Gastrocnemius medialis (tissue), 4 donors: ENCODE data around the gene GALNT18.

Experiments used
- CTCF ChIP-seq, 5 experiments: fragments of 450-650 bp in 3 of 5; fragments of 200-600 bp in 2 of 5; sonication (generic) in 2 of 5; IDR thresholded peaks in 4 of 5; conservative IDR thresholded peaks in 1 of 5; 1 replicate in 4 of 5; 2 replicates in 1 of 5; pipeline ENCODE4 v1.5.1; 2016 to 2019; ENCODE audit warnings: antibody characterized with exemption in 5 of 5, mild to moderate bottlenecking in 3 of 5, moderate library complexity in 3 of 5
- POLR2A ChIP-seq, 2 donors: fragments of 450-650 bp; IDR thresholded peaks; one replicate each; pipeline ENCODE4 v1.6.1; 2017; ENCODE audit warnings: antibody characterized with exemption in 2 of 2, mild to moderate bottlenecking in 2 of 2, moderate library complexity in 2 of 2

GRCh38 chr11:11280826-11281225, 341.0 kb downstream of the GALNT18 start:
- TF ChIP-seq CTCF (IDR thresholded peaks at IDR 0.05 in 4 of 5, conservative IDR thresholded peaks at IDR 0.05 in 1 of 5) (no peak), POLR2A (IDR thresholded peaks at IDR 0.05) (no peak)
